Hematopoietic multipotent progenitor cell treated with erythropoietin and hydrocortisone succinate and interleukin-3 and kit ligand, for 6 days (in vitro differentiated cells): ENCODE results near the gene GPR156.
A peak's percentile ranks its signal among the peaks of the same experiment; 100 is the strongest.
"Not testable (repeated sequence)": the region's sequence is repeated elsewhere in the genome, so short reads cannot be mapped to it uniquely, and the experiment has no call there.

Source experiments
- DNase-seq: peaks from one replicate; pipeline ENCODE4 v3.0.0-alpha.2; 2015

The GPR156 gene

GRCh38 chr3:120156699-120157098, 128.3 kb downstream of the GPR156 start:
- DNase-seq, result no peak

GRCh38 chr3:120155694-120156093, 129.3 kb downstream of the GPR156 start:
- not testable (repeated sequence) for DNase-seq

- DNase-seq, result no peak
Observed at GRCh38 chr3:120155108-120155507, 129.9 kb downstream of the GPR156 start.

GRCh38 chr3:120153294-120153693, 131.7 kb downstream of the GPR156 start:
- DNase-seq, result no peak

- no peak for DNase-seq
Observed at GRCh38 chr3:120151791-120152190, 133.2 kb downstream of the GPR156 start.

GRCh38 chr3:120148187-120148949, 136.7 kb downstream of the GPR156 start:
- no peak for DNase-seq

GRCh38 chr3:120147072-120147871, 137.8 kb downstream of the GPR156 start:
- peak; percentile 60 for DNase-seq

GRCh38 chr3:120145542-120146285, 139.3 kb downstream of the GPR156 start:
- DNase-seq, result no peak

GRCh38 chr3:120144267-120144666, 140.8 kb downstream of the GPR156 start:
- no peak for DNase-seq

GRCh38 chr3:120143676-120144075, 141.3 kb downstream of the GPR156 start:
- DNase-seq, result no peak

GRCh38 chr3:120142236-120142635, 142.8 kb downstream of the GPR156 start:
- no peak for DNase-seq

GRCh38 chr3:120140098-120140742, 144.8 kb downstream of the GPR156 start:
- no peak for DNase-seq

- no peak for DNase-seq
Observed at GRCh38 chr3:120139140-120139539, 145.9 kb downstream of the GPR156 start.

GRCh38 chr3:120137548-120137947, 147.5 kb downstream of the GPR156 start:
- no peak for DNase-seq

GRCh38 chr3:120130656-120131055, 154.4 kb downstream of the GPR156 start:
- DNase-seq, result no peak

- no peak for DNase-seq
Observed at GRCh38 chr3:120129718-120130513, 155.1 kb downstream of the GPR156 start.

- no peak for DNase-seq
Observed at GRCh38 chr3:120129051-120129450, 156.0 kb downstream of the GPR156 start.

GRCh38 chr3:120125992-120126391, 159.0 kb downstream of the GPR156 start:
- DNase-seq, result no peak

GRCh38 chr3:120119846-120120510, 165.0 kb downstream of the GPR156 start:
- no peak for DNase-seq
